ENCODE data around the gene SIRT3. TPM values are rescaled to one million over a fixed set of nuclear protein-coding genes. Genes with fewer than 3 reads are reported as not detected.

SIRT3 gene
- total RNA-seq, 1 experiment from 2014 or later: 10.8 TPM

Other genes starting within 250 kb of the SIRT3 start
- gene SCGB1C1, start 43.3 kb downstream of the SIRT3 start, total RNA-seq (2014; rRNA removed; shearing (Covaris generic)): not detected in 2 replicates
- gene BET1L, start 28.9 kb downstream of the SIRT3 start, total RNA-seq (2014; rRNA removed; shearing (Covaris generic)): 28.9 and 30.5 TPM in 2 replicates
- gene RIC8A, start 28.6 kb downstream of the SIRT3 start, total RNA-seq (2014; rRNA removed; shearing (Covaris generic)): 171 and 178 TPM in 2 replicates
- gene PSMD13, start 634 bp upstream of the SIRT3 start, total RNA-seq (2014; rRNA removed; shearing (Covaris generic)): 162 and 239 TPM in 2 replicates
- not detected in 2 replicates for gene NLRP6, start 42.1 kb upstream of the SIRT3 start, total RNA-seq (2014; rRNA removed; shearing (Covaris generic))
- gene PGGHG, start 52.8 kb upstream of the SIRT3 start, total RNA-seq (2014; rRNA removed; shearing (Covaris generic)): 5.2 and 8.5 TPM in 2 replicates
- gene IFITM5, start 63.2 kb upstream of the SIRT3 start, total RNA-seq (2014; rRNA removed; shearing (Covaris generic)): not detected in 2 replicates
- 80.0 and 89.8 TPM in 2 replicates for gene IFITM2, start 71.5 kb upstream of the SIRT3 start, total RNA-seq (2014; rRNA removed; shearing (Covaris generic))
- 1,883 and 3,156 TPM in 2 replicates for gene IFITM1, start 77.7 kb upstream of the SIRT3 start, total RNA-seq (2014; rRNA removed; shearing (Covaris generic))
- 821 and 984 TPM in 2 replicates for gene IFITM3, start 84.5 kb upstream of the SIRT3 start, total RNA-seq (2014; rRNA removed; shearing (Covaris generic))
- gene B4GALNT4, start 133.2 kb upstream of the SIRT3 start, total RNA-seq (2014; rRNA removed; shearing (Covaris generic)): 2.8 and 9.4 TPM in 2 replicates
- 7.9 and 10.6 TPM in 2 replicates for gene PKP3, start 157.9 kb upstream of the SIRT3 start, total RNA-seq (2014; rRNA removed; shearing (Covaris generic))
- gene SIGIRR, start 178.7 kb upstream of the SIRT3 start, total RNA-seq (2014; rRNA removed; shearing (Covaris generic)): 2.5 and 3.4 TPM in 2 replicates
- 0.20 TPM in 1 of 2 replicates, not detected in the other for gene ANO9, start 205.7 kb upstream of the SIRT3 start, total RNA-seq (2014; rRNA removed; shearing (Covaris generic))
- 27.5 and 35.5 TPM in 2 replicates for gene PTDSS2, start 213.9 kb upstream of the SIRT3 start, total RNA-seq (2014; rRNA removed; shearing (Covaris generic))